HFFc6 (cell line): ENCODE results near the gene KCND1. TPM values are rescaled to one million over a fixed set of nuclear protein-coding genes. Genes with fewer than 3 reads are reported as not detected.
A peak's percentile ranks its signal among the peaks of the same experiment; 100 is the strongest.

Experiments used
- DNase-seq: peaks from one replicate; pipeline ENCODE4 v3.0.0-alpha.2; 2018
- H3K27ac Mint-ChIP-seq: 2 replicates; pipeline ENCODE4 v1.8.0; 2020; ENCODE audit warnings: mild to moderate bottlenecking, mixed read lengths
- H3K27me3 Mint-ChIP-seq: 2 replicates; pipeline ENCODE4 v1.8.0; 2021; ENCODE audit warnings: mild to moderate bottlenecking, moderate library complexity, mixed read lengths; ENCODE audit not compliant: insufficient read depth
- H3K36me3 Mint-ChIP-seq: 2 replicates; pipeline ENCODE4 v1.8.0; 2021; ENCODE audit warnings: low read depth, mixed read lengths
- H3K4me1 Mint-ChIP-seq: 2 replicates; pipeline ENCODE4 v1.8.0; 2020; ENCODE audit warnings: low read depth, mixed read lengths
- H3K4me3 Mint-ChIP-seq: 2 replicates; pipeline ENCODE4 v1.8.0; 2020; ENCODE audit warnings: mild to moderate bottlenecking, moderate library complexity, mixed read lengths
- H3K9me3 Mint-ChIP-seq: 2 replicates; pipeline ENCODE4 v1.8.0; 2020; ENCODE audit warnings: mild to moderate bottlenecking, mixed read lengths
- CTCF ChIP-seq: fragments of 200-600 bp; sonication (generic); IDR thresholded peaks from 2 replicates; pipeline ENCODE4 v1.5.0; 2021; ENCODE audit warnings: antibody characterized with exemption, mild to moderate bottlenecking
- total RNA-seq, 6 experiments: library from RNA; stranded (reverse); fragmentation: NEBNext Ultra II Directional; extraction: Animal tissue kit (Norgen Biotek cat#: 25700); gene quantifications; 2 replicates in 1 of 6; 3 replicates in 5 of 6; pipeline ENCODE4 v1.2.3, GENCODE V29; 2021

Gene KCND1
- total RNA-seq, 6 experiments from 2014 or later, result 3.0 to 6.2 (median 5.4) TPM

DNA sequence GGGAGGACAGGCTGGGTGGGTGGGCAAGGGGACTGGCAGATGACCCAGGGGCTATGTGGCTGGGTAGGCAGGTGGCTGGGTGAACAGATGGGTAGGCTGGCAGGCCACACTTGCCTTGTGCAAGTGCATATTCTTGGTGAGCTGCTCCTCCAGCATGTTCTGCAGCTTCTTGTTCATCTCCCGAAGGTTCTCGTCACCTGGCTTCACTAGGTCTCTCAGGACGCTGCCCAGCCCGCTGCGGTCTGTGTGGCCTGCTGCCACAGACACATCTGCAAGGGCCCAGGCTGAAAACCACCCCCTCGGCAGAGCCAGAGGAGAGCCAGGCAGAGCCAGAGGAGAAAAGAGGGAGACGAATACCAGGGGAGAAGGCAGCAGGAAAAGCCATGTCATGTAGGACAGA lies 3.4 kb upstream of the KCND1 start:
- no peak for TF ChIP-seq CTCF
- peaks cover 10% of the 10 kb centered on the region for H3K36me3 Mint-ChIP-seq
- H3K27ac Mint-ChIP-seq, result no peak overlapping the region
- peaks cover 14% of the 10 kb centered on the region for H3K4me1 Mint-ChIP-seq
- no peaks in the 10 kb centered on the region for H3K9me3 Mint-ChIP-seq
- DNase-seq, result no peak
- H3K4me3 Mint-ChIP-seq, result no peak overlapping the region
- no peaks in the 10 kb centered on the region; the same call in 1 of the 2 replicates for H3K27me3 Mint-ChIP-seq

- no peak overlapping the region for H3K27ac Mint-ChIP-seq
- DNase-seq, result no peak
- H3K4me3 Mint-ChIP-seq, result no peak overlapping the region
- peaks cover 14% of the 10 kb centered on the region for H3K4me1 Mint-ChIP-seq
- H3K36me3 Mint-ChIP-seq, result peaks cover 9% of the 10 kb centered on the region
- H3K9me3 Mint-ChIP-seq, result no peaks in the 10 kb centered on the region
- no peaks in the 10 kb centered on the region; the same call in 1 of the 2 replicates for H3K27me3 Mint-ChIP-seq
- no peak for TF ChIP-seq CTCF
Observed at GRCh38 chrX:48974574-48974973, 2.9 kb upstream of the KCND1 start.

- Mint-ChIP-seq H3K9me3 (no peaks in the 10 kb centered on the region), H3K4me1 (peaks cover 14% of the 10 kb centered on the region), H3K36me3 (peaks cover 9% of the 10 kb centered on the region), H3K4me3 (no peak overlapping the region), H3K27ac (no peak overlapping the region), H3K27me3 (no peaks in the 10 kb centered on the region; the same call in 1 of the 2 replicates)
- no peak for TF ChIP-seq CTCF
- no peak for DNase-seq
Observed at GRCh38 chrX:48974033-48974432, 2.4 kb upstream of the KCND1 start.

- peak overlapping the region; percentile 36 for H3K27ac Mint-ChIP-seq
- no peaks in the 10 kb centered on the region; the same call in 1 of the 2 replicates for H3K27me3 Mint-ChIP-seq
Observed at GRCh38 chrX:48972220-48973164, 848 bp upstream of the KCND1 start.

GRCh38 chrX:48969471-48969870 lies 2.2 kb downstream of the KCND1 start:
- no peak for DNase-seq
- Mint-ChIP-seq H3K27ac (no peak overlapping the region), H3K9me3 (no peaks in the 10 kb centered on the region), H3K27me3 (no peaks in the 10 kb centered on the region; the same call in 1 of the 2 replicates), H3K36me3 (no peaks in the 10 kb centered on the region; the same call in 1 of the 2 replicates), H3K4me3 (no peak overlapping the region), H3K4me1 (peaks cover 25% of the 10 kb centered on the region)
- TF ChIP-seq CTCF, result no peak

More at GRCh38 chrX:48972220-48973164, 848 bp upstream of the KCND1 start:
- Mint-ChIP-seq H3K9me3 (no peaks in the 10 kb centered on the region), H3K4me3 (peak overlapping the region; percentile 85), H3K36me3 (peaks cover 5% of the 10 kb centered on the region), H3K4me1 (peaks cover 18% of the 10 kb centered on the region)
- peak; percentile 33 for DNase-seq
- peak; percentile 77 for TF ChIP-seq CTCF
